Measurements from ENCODE around the gene SPAG8.

SPAG8 gene

DNA sequence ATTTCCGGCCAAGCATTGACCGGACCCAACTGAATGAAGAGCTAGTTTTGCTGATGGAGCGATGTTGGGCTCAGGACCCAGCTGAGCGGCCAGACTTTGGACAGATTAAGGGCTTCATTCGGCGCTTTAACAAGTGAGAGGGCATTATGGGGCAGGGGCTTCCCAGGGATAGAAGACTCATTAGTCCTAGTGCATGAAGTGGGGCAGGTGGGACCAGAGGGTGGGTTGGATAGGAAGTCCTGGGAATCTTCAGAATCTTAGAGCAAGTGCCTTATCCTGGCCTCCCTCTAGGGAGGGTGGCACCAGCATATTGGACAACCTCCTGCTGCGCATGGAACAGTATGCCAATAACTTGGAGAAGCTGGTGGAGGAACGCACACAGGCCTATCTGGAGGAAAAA lies 6.0 kb downstream of the SPAG8 start:
- no peak for DNase-seq

DNA sequence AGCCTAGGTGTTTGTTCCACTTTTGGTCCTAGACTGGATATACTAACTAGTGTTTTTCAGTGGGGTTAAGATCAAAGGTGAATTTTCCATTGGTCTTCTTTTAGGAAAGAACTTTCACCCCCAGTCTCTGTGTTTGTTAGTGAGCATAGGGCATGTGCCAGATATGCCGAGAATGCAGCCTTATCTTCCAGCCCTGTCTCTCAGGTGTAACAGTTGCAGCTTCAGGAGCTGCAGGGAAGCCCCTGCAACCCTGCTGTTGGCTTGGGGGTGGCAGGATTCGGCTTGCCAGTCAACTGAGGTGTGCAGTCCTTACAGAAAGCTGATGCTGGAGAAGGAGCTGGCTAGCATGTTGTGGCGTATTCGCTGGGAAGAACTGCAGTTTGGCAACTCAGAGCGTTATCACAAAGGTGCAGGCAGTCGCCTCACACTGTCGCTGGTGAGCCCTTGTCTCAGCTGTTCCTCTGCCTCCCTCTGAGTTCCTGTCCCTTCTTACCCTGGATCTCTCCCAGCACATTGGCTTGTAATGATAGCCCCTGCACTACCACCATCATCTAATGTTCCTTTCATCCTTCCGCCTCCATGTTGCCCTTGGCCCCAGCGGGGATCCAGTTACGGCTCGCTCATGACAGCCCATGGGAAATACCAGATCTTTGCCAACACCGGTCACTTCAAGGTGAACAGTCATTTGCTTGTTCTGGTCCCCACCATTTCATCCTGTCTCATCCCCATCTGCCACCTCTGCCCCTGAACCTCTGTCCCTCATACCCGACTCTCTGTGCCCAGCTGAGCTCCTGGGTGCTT lies 10.5 kb downstream of the SPAG8 start:
- no peak for DNase-seq

DNA sequence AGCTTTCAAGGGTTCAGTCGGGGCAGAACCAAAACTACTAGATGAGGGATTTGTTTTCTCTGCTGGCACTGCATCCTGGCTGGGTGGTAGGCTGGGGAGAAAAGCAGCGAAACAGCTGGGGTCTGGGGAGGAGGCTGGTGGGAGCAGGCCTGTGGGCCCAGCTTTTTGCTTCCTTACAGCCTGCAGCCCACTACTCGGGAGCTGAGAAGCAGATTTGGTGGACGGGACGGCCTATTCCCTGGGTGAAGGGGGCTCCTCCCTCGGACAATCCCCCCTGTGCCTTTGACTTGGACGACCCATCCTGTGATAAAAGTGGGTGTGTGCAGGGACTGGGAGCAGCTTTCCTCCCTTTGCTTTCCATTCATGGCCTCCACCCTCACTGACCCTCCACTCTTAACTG lies 11.5 kb downstream of the SPAG8 start:
- no peak for DNase-seq

DNA sequence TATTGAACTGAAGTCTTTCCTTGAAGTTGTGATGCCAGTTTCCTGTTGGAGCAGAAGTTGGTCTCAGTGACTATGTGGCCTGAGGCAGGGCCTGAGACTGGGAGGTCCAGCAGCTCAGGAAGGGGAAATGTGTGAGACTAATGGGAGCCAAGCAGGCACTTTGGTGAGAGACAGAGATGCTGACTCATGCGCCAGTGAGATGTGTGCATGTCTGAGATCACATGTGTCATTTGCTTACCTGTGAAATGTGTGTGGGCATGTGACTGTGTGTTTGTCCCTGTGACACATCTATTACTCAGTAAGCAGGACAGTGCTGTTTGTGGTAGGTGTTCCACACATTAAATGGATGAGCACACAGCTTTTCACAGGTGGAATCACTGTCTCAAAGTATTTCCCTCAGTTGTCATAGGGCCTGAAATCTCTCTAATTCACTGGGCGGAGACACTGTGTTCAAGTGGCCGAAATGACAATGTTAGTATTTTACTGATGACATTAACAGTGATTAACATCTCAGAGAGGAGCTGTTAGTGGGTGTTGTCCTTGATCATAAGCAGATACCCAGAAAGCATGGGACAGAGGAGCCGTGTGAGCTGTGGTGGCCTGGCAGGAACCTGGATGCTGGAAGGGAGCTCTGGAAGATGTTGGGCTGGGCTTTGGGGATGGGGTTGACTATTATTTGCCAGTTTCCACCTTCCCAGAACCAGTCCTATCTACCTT lies 13.2 kb downstream of the SPAG8 start:
- DNase-seq = no peak

DNA sequence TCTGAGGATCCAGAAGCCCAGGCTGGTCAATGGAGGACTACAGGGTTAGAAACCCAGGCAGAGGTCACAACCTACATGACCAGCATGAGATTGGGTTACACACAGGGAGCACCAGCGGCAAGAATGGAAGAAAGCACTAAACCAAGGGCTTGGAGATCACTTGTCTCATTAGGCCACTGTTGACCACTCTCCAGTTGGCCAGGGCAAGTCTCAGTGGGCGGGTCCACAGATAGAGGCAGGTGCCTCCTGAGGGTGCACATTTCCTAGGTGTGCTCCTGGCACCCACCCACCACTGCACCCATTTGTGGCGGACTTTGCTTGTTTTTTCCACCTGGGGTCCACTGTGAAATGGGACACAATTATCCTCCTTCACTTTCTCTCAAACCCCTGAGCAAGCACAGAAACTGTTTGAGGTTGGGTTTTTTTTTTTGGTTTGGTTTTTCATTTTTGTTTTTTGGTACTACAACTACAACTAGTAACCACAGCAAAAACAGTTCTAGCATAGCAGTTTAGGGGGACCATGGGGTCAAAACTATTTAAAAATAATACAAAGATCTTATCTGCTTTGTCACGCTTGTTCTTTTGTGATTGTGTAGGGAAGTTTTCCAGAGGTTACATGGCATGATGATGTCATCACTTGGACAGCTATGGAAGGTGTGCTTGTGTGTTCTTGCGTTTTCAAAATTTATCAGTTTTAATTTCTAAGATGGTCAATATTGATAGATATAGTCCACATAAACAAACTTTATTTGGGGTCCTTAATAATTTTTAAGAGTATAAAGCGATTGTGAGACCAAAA lies 14.6 kb downstream of the SPAG8 start:
- no peak for DNase-seq

DNA sequence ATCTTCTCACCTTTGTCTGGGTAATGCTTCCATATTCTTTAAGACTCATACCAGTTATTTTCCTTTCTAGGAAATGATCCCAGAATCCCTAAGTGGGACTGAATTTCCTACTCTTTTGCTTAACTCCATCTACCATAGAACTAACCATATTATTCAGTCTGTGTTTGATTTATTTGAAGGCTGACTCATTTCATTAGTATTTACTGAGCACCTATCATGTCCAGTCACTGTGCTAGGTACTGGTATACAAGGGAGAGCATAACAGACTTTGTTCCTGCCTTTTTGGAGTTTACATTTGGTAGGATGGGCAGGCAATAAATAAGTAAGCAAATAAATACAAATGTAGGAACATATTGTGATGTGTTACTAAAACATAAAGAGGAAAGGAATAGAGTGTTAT lies 16.4 kb downstream of the SPAG8 start:
- no peak for DNase-seq

DNA sequence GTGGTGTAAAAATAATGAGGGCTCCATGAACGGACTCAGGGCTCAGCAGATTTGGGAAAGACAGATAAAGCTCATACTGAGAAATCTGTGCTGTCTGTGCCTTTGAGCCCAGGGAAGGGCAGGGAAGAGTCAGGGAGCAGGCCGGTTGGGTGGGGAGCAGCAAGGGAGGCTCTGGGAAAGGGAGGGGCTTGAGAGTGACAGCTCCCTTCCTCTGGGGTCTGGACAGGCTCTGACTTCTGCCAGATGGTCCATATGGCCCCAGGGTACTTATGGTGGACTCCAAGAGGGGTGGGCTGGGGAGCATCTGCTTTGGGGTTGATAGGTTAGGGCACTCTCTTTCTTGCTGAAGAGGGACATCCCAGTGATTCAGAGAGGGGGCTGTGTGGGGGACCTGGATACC lies 18.6 kb downstream of the SPAG8 start:
- DNase-seq = no peak

DNA sequence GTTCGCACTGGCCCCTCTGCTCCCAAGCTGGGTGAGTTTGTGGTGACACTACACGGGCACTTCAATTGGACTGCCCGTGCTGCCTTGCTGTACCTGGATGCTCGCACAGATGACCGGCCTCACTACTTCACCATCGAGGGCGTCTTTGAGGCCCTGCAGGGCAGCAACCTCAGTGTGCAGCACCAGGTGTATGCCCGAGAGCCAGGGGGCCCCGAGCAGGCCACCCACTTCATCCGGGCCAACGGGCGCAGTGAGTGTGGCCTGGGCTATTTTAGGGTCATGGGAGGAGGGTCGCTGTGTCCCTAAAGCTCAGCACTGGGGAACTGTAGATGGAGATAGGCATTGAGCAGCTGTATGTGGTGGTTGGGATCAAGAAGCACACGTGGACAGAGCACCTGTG lies 19.2 kb downstream of the SPAG8 start:
- DNase-seq = no peak

DNA sequence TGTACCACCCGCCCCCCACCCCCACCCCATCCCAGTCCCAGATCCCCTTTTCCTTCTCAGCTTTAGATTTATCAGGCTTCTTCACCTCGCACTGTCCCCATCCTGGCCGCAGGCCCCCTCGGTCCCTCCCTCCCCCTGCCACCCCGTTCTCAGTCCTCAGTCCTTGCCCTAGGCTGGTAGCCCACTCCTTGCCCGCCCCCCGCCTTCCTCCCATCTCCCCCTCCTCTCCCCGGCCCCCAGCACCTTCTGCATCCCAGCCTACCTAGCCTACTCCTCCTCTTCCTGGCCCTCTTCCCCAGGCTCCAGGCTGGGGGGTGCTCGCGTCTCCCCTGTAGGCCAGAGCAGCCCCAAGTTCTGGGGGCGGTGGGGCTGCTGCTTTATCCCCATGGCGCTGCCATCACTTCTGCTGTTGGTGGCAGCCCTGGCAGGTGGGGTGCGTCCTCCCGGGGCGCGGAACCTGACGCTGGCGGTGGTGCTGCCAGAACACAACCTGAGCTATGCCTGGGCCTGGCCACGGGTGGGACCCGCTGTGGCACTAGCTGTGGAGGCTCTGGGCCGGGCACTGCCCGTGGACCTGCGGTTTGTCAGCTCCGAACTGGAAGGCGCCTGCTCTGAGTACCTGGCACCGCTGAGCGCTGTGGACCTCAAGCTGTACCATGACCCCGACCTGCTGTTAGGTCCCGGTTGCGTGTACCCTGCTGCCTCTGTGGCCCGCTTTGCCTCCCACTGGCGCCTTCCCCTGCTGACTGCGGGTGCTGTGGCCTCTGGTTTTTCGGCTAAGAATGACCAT lies 19.8 kb downstream of the SPAG8 start:
- DNase-seq = no peak

DNA sequence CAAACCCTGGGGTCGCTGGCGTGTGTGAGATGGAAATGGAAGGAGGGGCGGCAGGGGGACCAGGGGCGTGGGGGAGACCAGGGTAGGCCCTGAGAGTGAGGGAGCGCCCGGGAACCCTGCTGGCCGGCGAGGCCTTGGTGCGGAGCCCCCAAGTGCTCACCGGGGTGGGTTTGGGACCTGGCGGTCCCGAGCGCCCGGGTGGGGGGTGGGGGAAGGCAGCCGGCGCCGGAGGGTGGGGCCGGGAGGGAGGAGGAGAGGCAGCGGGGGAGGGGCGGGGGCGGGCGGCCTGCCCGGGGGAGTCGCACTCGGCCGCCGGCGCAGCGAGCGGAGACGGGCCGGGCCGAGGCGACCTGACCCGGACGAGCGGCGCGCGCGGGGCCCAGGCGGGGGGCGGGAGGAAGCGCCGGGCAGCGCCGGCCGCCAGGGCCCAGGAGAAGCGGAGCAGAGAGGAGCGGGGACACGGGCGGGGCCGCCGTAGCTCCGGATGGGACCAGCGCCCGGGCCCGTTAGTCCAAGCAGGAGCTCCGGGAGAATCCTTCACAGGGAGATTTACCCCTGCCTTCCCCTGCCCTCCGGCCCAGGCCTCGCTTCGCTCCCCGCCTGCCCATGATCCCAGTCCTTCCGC lies 20.7 kb downstream of the SPAG8 start, which contains the start of gene NPR2:
TSS of gene NPR2 (plus strand) at position 295 of the 625 bp plus-strand sequence. CDS start 818 bp downstream, outside the sequence.
- no peak for DNase-seq

DNA sequence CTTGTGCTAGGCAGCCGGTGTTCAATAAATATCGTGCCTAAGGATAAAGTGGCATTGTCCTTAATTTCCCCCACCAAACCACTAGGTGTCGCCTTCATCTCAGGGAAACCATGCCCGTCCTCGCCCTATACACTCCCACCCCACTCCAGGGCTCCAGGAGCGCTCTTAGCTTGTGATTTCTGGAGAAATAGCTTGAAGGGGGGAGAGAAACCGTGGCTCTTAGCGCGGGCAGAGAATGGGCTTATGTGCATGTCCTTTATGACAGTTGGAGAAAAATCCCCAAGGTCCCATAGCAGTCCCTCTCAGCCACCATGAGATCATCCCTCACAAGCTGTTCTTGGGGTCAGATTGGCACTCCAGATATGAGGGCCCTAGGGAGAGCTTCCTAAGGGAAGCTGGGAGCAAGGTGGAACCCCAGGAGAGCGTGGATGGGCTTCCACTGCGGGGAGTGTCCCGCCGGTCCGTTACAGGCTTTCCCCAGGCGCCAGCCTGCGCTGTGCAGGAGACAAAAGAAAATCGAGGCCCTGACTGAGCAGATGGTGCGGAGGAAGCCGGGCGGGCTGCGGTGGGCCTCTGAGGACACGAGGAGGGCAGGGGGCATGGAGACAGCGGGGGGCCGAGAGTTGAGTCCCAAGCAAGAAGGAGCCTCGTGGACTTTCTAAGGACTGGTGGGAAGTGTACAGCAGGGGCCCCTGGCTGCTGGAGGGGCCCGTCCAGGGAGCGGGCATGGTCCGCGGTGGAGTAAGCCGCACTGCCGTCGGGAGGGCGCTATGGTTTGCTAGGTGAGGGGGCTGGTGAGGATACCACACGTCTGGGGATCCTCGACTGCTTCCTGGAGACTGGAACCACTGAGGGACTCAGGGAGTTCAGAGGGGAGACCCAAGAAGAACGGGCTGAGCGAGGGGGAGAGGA lies 21.4 kb downstream of the SPAG8 start:
- DNase-seq = peak; percentile 51

DNA sequence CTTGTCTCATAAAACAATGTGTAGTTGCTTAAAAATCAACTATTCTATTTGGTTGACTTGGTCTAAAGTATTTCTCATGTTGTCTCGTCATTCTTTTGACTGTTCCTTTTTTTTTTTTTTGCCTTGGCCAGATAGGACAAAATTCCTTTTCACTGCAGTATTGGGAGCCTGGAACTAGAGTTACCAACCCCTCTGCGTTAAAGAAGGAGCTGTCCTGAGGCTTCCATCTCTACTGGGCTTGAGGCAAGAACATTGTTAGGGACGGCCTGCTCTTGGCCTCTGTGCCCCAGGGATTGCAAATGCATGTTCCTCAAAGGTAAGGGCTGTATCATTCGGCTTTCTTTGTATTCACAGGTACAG lies 22.1 kb downstream of the SPAG8 start:
- no peak for DNase-seq

DNA sequence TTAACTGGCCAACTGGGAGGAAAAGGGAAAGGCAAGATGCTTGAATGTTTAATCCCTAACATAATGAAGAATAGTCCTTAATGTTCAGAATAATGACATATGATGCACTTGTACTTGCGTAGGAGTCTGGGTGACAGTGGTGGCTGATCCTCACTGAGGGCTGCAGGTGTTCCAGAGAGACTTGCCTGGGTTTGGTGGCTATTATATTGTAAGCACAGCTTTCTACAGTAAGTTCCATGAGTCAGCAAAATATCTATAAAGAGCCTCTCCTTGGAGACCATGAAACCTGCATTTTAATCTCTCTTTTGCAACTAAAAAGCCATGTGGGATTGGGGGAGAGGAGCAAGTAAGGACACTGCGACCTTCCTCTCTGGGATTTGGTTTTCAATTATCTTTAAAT lies 22.5 kb downstream of the SPAG8 start:
- DNase-seq = no peak

DNA sequence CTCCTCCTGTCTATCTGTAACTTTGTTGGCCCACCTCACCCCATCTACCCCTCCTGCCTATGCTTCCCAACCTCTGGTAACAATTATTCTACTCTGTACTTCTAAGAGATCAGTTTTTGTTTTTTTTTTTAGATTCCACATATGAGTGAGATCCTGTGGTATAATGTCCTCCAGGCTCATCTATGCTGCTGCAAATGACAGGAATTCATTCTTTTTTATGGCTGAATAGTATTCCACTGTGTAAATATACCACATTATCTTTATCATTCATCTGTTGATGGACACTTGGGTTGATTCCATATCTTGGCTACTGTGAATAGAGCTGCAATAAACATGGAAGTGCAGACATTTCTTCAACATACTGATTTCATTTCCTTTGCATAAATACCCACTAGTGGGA lies 28.6 kb downstream of the SPAG8 start:
- DNase-seq = no peak

DNA sequence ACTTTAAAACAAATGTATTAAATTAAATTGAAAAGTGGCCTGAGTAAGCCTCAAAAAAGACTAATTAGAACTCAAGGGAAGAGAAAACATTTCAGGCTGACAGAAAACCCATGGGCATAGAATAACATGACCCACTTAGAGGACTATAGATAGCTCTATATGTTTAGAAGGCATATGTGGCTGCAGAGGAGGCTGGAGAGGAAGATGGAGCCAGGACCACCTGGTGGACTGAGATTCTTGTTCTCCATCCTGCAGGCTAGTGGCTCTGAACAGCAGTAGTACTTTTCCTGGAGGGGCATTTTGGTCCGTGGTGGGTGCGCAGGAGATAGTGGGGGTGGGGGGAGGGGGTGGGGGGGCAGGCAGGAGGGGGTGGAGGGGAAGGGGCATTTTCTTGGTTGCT lies 31.0 kb downstream of the SPAG8 start:
- DNase-seq = no peak

DNA sequence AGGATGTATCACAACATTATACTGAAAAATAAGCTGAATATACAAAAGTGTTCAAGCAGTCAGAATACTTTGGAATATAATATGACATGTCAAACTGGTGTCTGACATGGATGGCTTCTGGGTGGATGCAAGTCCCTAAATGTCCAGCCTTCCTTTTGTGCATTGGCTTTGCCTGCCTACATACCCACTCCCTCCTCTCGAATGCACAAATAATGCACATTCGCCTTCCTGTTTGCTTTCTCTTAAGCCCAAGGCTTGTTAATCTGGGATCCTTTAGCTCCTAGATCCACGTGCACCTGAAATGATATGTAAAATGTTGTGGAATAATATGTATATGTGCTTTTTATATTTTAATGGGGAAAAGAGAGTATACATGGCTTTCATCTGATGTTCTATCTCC lies 33.6 kb downstream of the SPAG8 start:
- no peak for DNase-seq

DNA sequence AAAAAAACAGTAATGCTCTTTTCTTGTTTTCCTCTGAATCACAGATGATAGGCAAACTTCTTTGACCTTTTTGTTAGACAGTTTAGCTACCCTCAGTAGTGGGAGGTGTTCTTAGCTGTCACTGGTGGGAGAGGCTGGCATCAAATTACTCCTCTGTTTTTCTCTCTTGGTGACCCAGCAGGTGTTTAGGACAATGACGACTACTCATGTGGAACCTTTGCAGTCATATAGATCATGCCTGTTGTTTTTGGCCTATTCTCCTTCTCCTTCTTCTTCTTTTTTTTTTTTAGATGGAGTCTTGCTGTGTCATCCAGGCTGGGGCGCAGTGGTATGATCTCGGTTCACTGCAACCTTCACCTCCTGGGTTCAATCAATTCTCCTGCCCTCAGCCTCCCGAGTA lies 36.0 kb downstream of the SPAG8 start:
- no peak for DNase-seq

DNA sequence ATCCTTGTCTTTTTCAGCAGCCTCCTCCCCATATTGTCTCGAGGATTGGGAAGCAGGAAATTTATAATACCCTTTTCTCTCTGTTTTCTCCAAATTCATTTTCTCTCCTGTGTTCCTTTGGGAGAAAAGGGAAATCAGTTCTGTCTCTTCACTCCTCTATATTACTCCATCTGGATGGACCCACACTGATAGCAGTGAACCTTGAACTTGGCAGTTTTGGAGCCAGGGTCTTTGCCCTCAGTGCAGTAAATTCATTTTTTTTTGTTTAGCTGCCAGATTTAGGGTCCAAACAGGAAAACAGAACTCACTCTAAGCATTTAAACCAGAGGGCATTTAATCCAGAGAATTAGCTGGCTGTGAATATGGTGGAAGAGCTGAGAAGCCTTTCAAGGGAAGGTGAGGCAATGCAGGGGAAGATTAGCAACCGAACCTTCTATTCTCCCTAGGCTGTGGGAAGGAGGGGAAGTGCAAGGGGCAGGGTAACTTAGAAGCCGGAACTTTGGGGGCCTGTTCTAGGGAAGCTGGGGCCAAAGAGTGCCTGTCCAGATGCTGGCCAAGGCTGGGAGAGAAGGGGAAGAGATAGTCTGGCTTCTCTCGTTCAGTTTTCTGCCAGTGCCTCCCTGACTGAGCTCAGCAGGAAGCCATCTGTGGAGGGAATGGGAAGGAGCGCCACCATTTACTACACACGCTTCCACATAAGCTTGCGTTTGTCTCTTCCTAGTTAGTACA lies 37.0 kb downstream of the SPAG8 start:
- no peak for DNase-seq

DNA sequence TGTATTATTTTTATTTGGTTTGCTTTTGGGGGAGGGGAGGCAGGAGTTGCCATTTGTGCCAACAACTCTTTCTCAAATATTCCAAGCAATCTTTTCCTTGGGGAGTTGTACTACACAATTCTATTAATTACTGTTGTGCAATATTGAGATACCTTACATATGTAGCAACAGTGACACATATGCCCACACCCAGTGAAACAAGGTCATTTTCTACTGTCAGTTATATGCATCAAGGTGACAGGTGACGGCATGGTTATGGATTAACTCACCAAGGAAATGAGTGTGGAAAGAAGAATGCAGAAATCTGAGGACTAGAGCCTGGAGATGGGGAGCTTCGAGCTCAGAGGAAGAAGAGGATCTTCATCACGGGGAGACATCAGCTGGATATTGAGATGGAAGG lies 40.1 kb downstream of the SPAG8 start:
- DNase-seq = no peak

DNA sequence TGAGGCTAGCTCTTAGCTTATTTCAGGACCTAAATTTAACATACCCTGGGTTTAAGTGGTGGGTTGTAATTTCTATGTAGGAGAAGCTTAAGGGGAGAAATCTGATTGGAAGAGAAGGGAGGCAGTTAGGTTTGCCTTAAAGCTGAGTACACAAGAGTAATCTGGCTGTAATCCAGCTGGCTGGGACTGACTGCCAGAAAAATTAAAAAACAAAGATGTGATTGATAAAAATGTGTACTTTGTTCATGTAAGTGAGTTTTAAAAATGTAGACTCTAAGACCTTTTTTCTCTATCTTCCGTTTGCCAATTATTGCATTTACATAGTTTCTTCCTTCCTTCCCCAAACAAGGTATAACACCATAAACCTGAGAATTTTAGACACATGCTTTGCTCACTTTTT lies 40.5 kb downstream of the SPAG8 start:
- no peak for DNase-seq

DNA sequence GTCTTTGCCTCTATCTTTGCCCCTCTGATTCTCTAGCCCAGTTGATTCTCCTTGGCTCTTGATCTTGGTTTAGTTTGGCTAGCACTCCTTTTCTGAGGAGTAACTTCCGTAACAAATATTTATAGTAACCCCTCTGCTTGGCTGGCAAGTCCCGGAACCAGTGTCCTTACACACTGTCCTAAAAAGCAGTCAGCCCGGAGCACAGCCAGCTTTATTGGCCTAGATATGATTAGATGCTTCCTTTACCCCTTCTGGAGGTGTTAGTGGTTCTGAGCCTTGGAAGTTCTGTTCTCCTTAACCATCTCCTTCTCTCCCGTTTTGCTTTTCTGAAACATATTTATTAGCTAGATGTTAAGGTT lies 41.0 kb downstream of the SPAG8 start:
- no peak for DNase-seq
